ENCODE results near the gene ABHD16B.

Gene ABHD16B

DNA sequence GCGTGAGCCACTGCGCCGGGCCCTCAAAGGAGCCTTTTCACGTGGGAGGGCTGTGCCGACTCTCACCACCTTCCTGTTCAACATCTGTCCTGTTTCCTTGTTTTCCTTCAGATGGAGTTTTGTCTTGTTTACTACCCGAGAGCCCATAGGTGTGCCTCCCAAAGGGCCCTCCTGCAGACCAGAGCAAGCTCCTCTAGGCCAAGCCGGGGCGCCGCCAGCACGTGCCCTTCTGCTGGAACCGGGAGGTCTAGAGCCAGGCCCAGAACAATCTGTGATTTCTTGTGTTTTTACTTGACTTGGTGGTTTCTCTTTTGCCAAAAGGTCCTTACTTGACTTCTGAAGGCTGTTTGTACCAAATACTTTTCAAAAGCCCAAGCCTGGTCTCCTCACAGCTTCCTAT lies 25.6 kb downstream of the ABHD16B start:
- CTCF ChIA-PET: interaction anchor here (0.8 kb wide), 1 partner anchor 13 kb away, joined by 3 read pairs; no protein-coding TSS in a partner anchor
- DNase-seq (ENCODE audit: low read depth, low spot score): no peak
- TF ChIP-seq, protein P1, sequence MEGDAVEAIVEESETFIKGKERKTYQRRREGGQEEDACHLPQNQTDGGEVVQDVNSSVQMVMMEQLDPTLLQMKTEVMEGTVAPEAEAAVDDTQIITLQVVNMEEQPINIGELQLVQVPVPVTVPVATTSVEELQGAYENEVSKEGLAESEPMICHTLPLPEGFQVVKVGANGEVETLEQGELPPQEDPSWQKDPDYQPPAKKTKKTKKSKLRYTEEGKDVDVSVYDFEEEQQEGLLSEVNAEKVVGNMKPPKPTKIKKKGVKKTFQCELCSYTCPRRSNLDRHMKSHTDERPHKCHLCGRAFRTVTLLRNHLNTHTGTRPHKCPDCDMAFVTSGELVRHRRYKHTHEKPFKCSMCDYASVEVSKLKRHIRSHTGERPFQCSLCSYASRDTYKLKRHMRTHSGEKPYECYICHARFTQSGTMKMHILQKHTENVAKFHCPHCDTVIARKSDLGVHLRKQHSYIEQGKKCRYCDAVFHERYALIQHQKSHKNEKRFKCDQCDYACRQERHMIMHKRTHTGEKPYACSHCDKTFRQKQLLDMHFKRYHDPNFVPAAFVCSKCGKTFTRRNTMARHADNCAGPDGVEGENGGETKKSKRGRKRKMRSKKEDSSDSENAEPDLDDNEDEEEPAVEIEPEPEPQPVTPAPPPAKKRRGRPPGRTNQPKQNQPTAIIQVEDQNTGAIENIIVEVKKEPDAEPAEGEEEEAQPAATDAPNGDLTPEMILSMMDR (IDR thresholded peaks at IDR 0.05; ENCODE audit: insufficient read depth, low read length, missing control alignments): no peak
- H3K4me3 ChIP-seq (ENCODE audit: low read depth, low read length): no peak overlapping the region
- POLR2A ChIA-PET: interaction anchor here (1.2 kb wide), 1 partner anchor 22 kb away, joined by 6 read pairs; the partner anchor contains the start of gene TPD52L2

- POLR2A ChIA-PET: interaction anchor here (0.6 kb wide), 1 partner anchor 24 kb away, joined by 4 read pairs; the partner anchor contains the start of gene TPD52L2
- DNase-seq (ENCODE audit: low read depth, low spot score): no peak
- CTCF ChIA-PET: interaction anchor here (3.2 kb wide), 1 partner anchor 25 kb away, joined by 12 read pairs; the partner anchor contains the start of gene TPD52L2
- TF ChIP-seq, protein P1 (IDR thresholded peaks at IDR 0.05; ENCODE audit: insufficient read depth, low read length, missing control alignments): no peak
- H3K4me3 ChIP-seq (ENCODE audit: low read depth, low read length): no peak overlapping the region
Observed at GRCh38 chr20:63889241-63890200, 28.2 kb downstream of the ABHD16B start.

- CTCF ChIA-PET: interaction anchor here (3.2 kb wide), 1 partner anchor 26 kb away, joined by 12 read pairs; the partner anchor contains the start of gene TPD52L2
- TF ChIP-seq, protein P1 (IDR thresholded peaks at IDR 0.05; ENCODE audit: insufficient read depth, low read length, missing control alignments): no peak
- H3K4me3 ChIP-seq (ENCODE audit: low read depth, low read length): no peak overlapping the region
- POLR2A ChIA-PET: no interaction called here
- no peak for DNase-seq (ENCODE audit: low read depth, low spot score)
Observed at GRCh38 chr20:63890201-63890576, 28.9 kb downstream of the ABHD16B start.

- POLR2A ChIA-PET: no interaction called here
- no peak overlapping the region for H3K4me3 ChIP-seq (ENCODE audit: low read depth, low read length)
Observed at GRCh38 chr20:63890616-63891015, 29.3 kb downstream of the ABHD16B start.

GRCh38 chr20:63891061-63892002 lies 30.0 kb downstream of the ABHD16B start:
- TF ChIP-seq, protein P1 (IDR thresholded peaks at IDR 0.05; ENCODE audit: insufficient read depth, low read length, missing control alignments): no peak
- ChIA-PET POLR2A (interaction anchor here (1.2 kb wide), 1 partner anchor 13 kb away, joined by 4 read pairs; no protein-coding TSS in a partner anchor), CTCF (interaction anchor here (1.3 to 3.2 kb wide), 3 partner anchors 9 to 89 kb away, joined by 3 to 12 read pairs (median 4); partner anchors contain the start of gene TPD52L2)
- no peak for DNase-seq (ENCODE audit: low read depth, low spot score)
- H3K4me3 ChIP-seq (ENCODE audit: low read depth, low read length): no peak overlapping the region

More at GRCh38 chr20:63890616-63891015, 29.3 kb downstream of the ABHD16B start:
- no peak for DNase-seq (ENCODE audit: low read depth, low spot score)
- TF ChIP-seq, protein P1 (IDR thresholded peaks at IDR 0.05; ENCODE audit: insufficient read depth, low read length, missing control alignments): no peak
- CTCF ChIA-PET: interaction anchor here (3.2 kb wide), 1 partner anchor 26 kb away, joined by 12 read pairs; the partner anchor contains the start of gene TPD52L2
